Aorta (tissue), 5 donors: ENCODE measurements around the gene TMEM89. TPM values are rescaled to one million over a fixed set of nuclear protein-coding genes. Genes with fewer than 3 reads are reported as not detected.
A peak's percentile ranks its signal among the peaks of the same experiment; 100 is the strongest.

ENCODE experiments used
- ATAC-seq: fragments of 200-7000 bp; cut with Tn5 transposase; one replicate; pipeline ENCODE4 v1.9.1; 2022; ENCODE audit warnings: moderate library complexity; ENCODE audit not compliant: low FRiP score
- DNase-seq, 2 donors: peaks; one replicate each; pipeline ENCODE4 v3.0.0-alpha.2; 2020
- H3K27ac ChIP-seq, 2 donors: one replicate each; pipeline ENCODE4 v1.5.1; 2013; ENCODE audit warnings: low read length in 2 of 2, mild to moderate bottlenecking in 2 of 2, moderate library complexity in 2 of 2, control low read depth in 1 of 2, inconsistent platforms in 1 of 2, low read depth in 1 of 2
- H3K27me3 ChIP-seq, 2 donors: one replicate each; pipeline ENCODE4 v1.6.1; 2013; ENCODE audit warnings: control low read depth in 1 of 2, low read length in 1 of 2, mild to moderate bottlenecking in 1 of 2, moderate library complexity in 1 of 2; ENCODE audit not compliant: insufficient read depth in 2 of 2, control insufficient read depth in 1 of 2
- H3K36me3 ChIP-seq, 2 donors: one replicate each; pipeline ENCODE4 v1.6.1; 2013; ENCODE audit warnings: control low read depth in 1 of 2, low read length in 1 of 2, mild to moderate bottlenecking in 1 of 2; ENCODE audit not compliant: insufficient read depth in 2 of 2, control insufficient read depth in 1 of 2
- H3K4me1 ChIP-seq, 2 donors: one replicate each; pipeline ENCODE4 v1.6.1; 2013; ENCODE audit warnings: low read length in 2 of 2, control low read depth in 1 of 2, mild to moderate bottlenecking in 1 of 2, moderate library complexity in 1 of 2; ENCODE audit not compliant: insufficient read depth in 2 of 2, control insufficient read depth in 1 of 2
- H3K4me3 ChIP-seq, 2 donors: one replicate each; pipeline ENCODE4 v1.5.1; 2013; ENCODE audit warnings: low read length in 2 of 2, control low read depth in 1 of 2, mild to moderate bottlenecking in 1 of 2
- H3K9me3 ChIP-seq: one replicate; pipeline ENCODE4 v1.6.1; 2013; ENCODE audit warnings: mild to moderate bottlenecking, low read length; ENCODE audit not compliant: control insufficient read depth
- WGBS, 2 donors: extraction: QIAGEN DNeasy Blood & Tissue Kit; methylation state at CpG; one replicate each; pipeline ENCODE4 v1.1.7; 2013; 5-methylcytosine and 5-hydroxymethylcytosine counted together
- intact Hi-C, 2 donors: fragments of 100-400 bp; cut with DNase I; formaldehyde crosslinking; loops; one replicate each; pipeline versions ENCODE4 v1.14.2 to v1.15.0; 2022
- polyA plus RNA-seq, 2 donors: library from polyadenylated mRNA; stranded (reverse); fragments of 200-250 nt; gene quantifications; one replicate each; pipeline ENCODE4 v1.2.3, GENCODE V29; 2013
- total RNA-seq, 2 donors: library from RNA; stranded (reverse); fragmentation: NEBNext Ultra II Directional; extraction: Animal tissue kit (Norgen Biotek cat#: 25700); gene quantifications; one replicate each; pipeline ENCODE4 v1.2.1, GENCODE V29; 2021
- donor health status: healthy with polysubstance abuse.
- donor health status: Bipolar disorder and iron deficiency.
- donor health status: DM: no; HTN: no; CAD: no.
- donor health status: DM: no; HTN: no; CAD: no.
- donor health status: DM: yes; HTN: yes; CAD: no.

TMEM89 gene
- total and polyA plus RNA-seq, 4 donors, result 5.7 TPM; not detected in 3

GRCh38 chr3:48625600-48625999, 4.0 kb upstream of the TMEM89 start:
- Histone ChIP-seq H3K9me3 (no peaks in the 10 kb centered on the region), H3K27me3 (no peaks in the 10 kb centered on the region), H3K27ac (no peak overlapping the region), H3K4me1 (no peaks in the 10 kb centered on the region), H3K4me3 (no peak overlapping the region), H3K36me3 (peaks cover 5 to 11% of the 10 kb centered on the region in 2 donors)
- ATAC-seq (no peak), DNase-seq (peak in 1 of 2 donors; percentile 63)
- intact Hi-C loops, result no loop called here
- 82 to 88% methylated on average over 6 of the region's 6 CpGs for WGBS, 2 donors

- ATAC-seq, result no peak
- no peaks in the 10 kb centered on the region for H3K4me1 ChIP-seq
- no peaks in the 10 kb centered on the region for H3K27me3 ChIP-seq
- no peak for DNase-seq
- no peak overlapping the region for H3K27ac ChIP-seq
- no peak overlapping the region for H3K4me3 ChIP-seq
- no peaks in the 10 kb centered on the region for H3K9me3 ChIP-seq
- peaks cover 5 to 10% of the 10 kb centered on the region in 2 donors for H3K36me3 ChIP-seq
- WGBS, 2 donors, result 89 to 94% methylated on average over 10 of the region's 10 CpGs
- intact Hi-C loops, result no loop called here
Observed at GRCh38 chr3:48624767-48625166, 3.2 kb upstream of the TMEM89 start.

DNA sequence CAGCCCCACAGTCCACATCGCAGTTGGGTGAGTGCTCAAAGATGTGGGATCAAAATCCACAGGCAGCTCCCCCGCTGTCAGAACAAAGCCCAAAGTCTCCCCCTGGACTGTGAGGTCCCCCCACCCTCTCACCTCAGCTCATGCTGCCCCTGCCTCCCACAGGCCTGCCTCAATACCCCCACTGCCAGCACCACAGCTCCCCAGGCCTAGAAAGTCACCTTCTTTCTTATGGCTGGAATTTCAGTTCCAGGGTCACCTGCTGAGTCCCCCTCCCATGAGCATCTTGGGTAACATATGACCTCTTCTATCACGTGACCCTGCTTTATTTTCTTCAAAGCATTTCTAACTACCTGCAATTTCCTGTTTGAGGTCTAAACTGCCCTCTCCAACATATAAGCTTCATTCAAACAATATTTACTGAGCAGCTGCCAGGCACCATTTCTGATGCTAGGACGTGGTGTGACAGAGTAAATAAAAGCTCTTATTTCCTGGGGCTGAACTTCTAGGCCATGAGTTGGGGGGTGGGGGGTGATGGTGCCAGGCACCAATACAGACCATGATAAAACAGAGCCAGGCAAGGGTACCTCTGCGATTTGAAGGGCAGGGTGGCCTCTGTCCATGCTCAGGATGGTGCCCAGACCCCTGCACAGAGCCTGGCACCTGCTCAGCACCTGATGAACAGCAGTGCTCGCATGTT, 2.4 kb upstream of the TMEM89 start:
- peaks cover 5 to 10% of the 10 kb centered on the region in 2 donors for H3K36me3 ChIP-seq
- ATAC-seq, result no peak
- intact Hi-C loops, result no loop called here

GRCh38 chr3:48619541-48620524, 1.7 kb downstream of the TMEM89 start:
- Histone ChIP-seq H3K4me1 (peaks cover 0 to 5% of the 10 kb centered on the region in 2 donors), H3K9me3 (no peaks in the 10 kb centered on the region), H3K27me3 (no peaks in the 10 kb centered on the region), H3K4me3 (no peak overlapping the region), H3K27ac (peak overlapping the region; percentile 81 to 96), H3K36me3 (no peaks in the 10 kb centered on the region)
- no peak for DNase-seq
- intact Hi-C loops, result loop anchor here in 1 of 2 donors (2.0 kb wide), 1 partner anchor 15 kb away; the partner anchor contains the start of gene SLC26A6
- ATAC-seq, result no peak
- 77 to 80% methylated on average over 7 of the region's 7 CpGs for WGBS, 2 donors

More for the DNA sequence above, 2.4 kb upstream of the TMEM89 start:
- Histone ChIP-seq H3K27ac (no peak overlapping the region), H3K4me3 (no peak overlapping the region), H3K4me1 (peaks cover 0 to 5% of the 10 kb centered on the region in 2 donors), H3K9me3 (no peaks in the 10 kb centered on the region), H3K27me3 (no peaks in the 10 kb centered on the region)
- WGBS, 2 donors, result 83 to 84% methylated on average over 6 of the region's 6 CpGs
- no peak for DNase-seq

DNA sequence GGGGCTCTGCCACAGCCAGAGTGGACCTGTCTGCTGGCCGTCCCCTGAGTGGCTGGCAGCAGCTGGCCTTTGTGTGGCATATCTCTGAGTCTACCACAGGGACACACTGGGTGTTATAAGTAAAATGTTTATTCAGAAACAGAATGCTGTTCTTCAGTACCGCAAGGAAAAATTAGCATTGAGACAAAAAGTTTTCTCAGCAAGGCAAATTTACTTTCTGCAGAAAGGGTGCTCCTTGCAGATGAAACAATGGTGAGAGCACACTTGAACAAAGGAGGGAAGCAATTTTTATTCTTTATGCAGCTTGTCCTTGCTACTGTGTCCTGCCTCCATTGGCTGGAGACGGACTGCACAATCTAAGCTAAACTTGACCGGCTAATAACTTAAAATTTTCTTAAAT, 4.0 kb downstream of the TMEM89 start:
- H3K27ac ChIP-seq, result peak overlapping the region in 1 of 2 donors; percentile 28
- intact Hi-C loops, result no loop called here
- WGBS, 2 donors, result 97 to 98% methylated on average over 4 of the region's 4 CpGs

GRCh38 chr3:48614044-48614443, 7.5 kb downstream of the TMEM89 start:
- intact Hi-C loops, result no loop called here
- no peak overlapping the region for H3K27ac ChIP-seq
- DNase-seq (no peak), ATAC-seq (no peak)
- no peak overlapping the region for H3K4me3 ChIP-seq
- H3K36me3 ChIP-seq, result no peaks in the 10 kb centered on the region
- H3K9me3 ChIP-seq, result no peaks in the 10 kb centered on the region
- no peaks in the 10 kb centered on the region for H3K27me3 ChIP-seq
- 79 to 83% methylated on average over 3 of the region's 3 CpGs for WGBS, 2 donors
- H3K4me1 ChIP-seq, result no peaks in the 10 kb centered on the region

More for the DNA sequence above, 4.0 kb downstream of the TMEM89 start:
- H3K27me3 ChIP-seq, result no peaks in the 10 kb centered on the region
- no peak overlapping the region for H3K4me3 ChIP-seq
- DNase-seq (no peak), ATAC-seq (no peak)
- no peaks in the 10 kb centered on the region for H3K36me3 ChIP-seq
- H3K4me1 ChIP-seq, result peaks cover 0 to 5% of the 10 kb centered on the region in 2 donors
- no peaks in the 10 kb centered on the region for H3K9me3 ChIP-seq

- ATAC-seq (no peak), DNase-seq (no peak)
- Histone ChIP-seq H3K27me3 (no peaks in the 10 kb centered on the region), H3K9me3 (no peaks in the 10 kb centered on the region), H3K4me1 (peaks cover 0 to 3% of the 10 kb centered on the region in 2 donors), H3K4me3 (no peak overlapping the region), H3K27ac (no peak overlapping the region), H3K36me3 (no peaks in the 10 kb centered on the region)
- 45 to 51% methylated on average over 1 of the region's 1 CpG for WGBS, 2 donors
- intact Hi-C loops, result no loop called here
Observed at GRCh38 chr3:48612309-48612708, 9.3 kb downstream of the TMEM89 start.

DNA sequence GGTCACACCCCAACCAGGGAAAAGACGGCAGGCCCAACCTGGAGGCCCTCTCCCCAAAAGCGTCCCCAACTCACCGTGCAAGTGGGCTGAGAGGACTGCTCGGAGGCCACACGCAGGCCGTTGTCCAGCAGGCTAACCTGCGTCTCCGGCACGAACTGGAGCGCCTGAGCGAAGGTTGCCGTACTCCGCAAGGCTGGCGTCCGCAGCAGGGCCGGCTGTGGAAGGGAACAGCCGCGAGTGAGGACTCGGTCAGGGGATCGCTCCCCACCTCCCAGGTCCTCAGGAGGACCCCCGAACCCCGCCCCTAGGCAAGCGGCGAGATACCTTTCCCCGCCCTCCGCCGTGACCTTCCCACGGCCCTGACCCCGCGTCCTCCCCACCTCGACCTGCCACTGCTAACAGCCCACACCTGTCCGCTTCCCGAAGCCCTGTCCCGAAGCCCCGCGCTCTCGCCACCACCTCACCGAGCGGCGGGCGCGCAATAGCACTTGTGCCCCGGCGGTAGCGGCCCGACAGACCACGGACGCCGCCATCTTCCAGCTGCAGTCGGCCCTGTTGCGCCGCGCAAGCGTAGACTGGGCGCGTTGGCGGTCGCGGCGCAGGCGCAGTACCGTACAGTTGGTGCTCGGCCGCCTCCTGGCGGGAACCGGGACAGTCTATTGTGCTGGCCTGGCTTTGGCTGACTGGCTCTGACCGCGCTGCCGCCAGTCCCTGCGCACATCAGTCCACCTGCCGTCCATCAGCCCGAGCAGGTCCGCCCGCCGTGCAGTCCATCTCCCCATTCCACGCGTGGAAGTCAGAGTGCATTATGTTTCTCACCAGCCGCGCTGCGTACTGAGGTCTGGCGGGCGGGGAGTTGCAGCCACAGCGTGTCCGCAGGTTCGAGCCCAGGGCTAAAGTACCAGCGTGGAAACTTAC, 12.2 kb downstream of the TMEM89 start, which contains the start of gene UQCRC1:
Gene UQCRC1, minus strand, starts transcription at position 559 of the 918 bp plus-strand sequence. Its CDS starts 26 bp downstream, at position 533.
- peak within 1 kb of the TSS in 1 of 2 donors; percentile 37 for H3K27ac ChIP-seq
- peaks cover 4 to 9% of the 10 kb centered on the region in 2 donors for H3K36me3 ChIP-seq
- ATAC-seq (peak; percentile 100), DNase-seq (peak; percentile 95 to 98)
- H3K9me3 ChIP-seq, result no peaks in the 10 kb centered on the region
- WGBS, 2 donors, result 2% methylated on average over 82 to 86 of the region's 86 CpGs
- peaks cover 0 to 3% of the 10 kb centered on the region in 2 donors for H3K4me1 ChIP-seq
- peak within 1 kb of the TSS; percentile 80 to 93 for H3K4me3 ChIP-seq
- intact Hi-C loops, result loop anchor here in 1 of 2 donors (2.0 kb wide), 1 partner anchor 45 kb away; no protein-coding TSS in a partner anchor
- no peaks in the 10 kb centered on the region for H3K27me3 ChIP-seq
